OCI-LY7 (cell line): ENCODE measurements around the gene SMIM44. TPM values are rescaled to one million over a fixed set of nuclear protein-coding genes. Genes with fewer than 3 reads are reported as not detected.
A peak's percentile ranks its signal among the peaks of the same experiment; 100 is the strongest.

ENCODE experiments used
- BruUV-seq: library from RNA; stranded (reverse); fragments of 400-500 nt; replicated peaks from 2 replicates; lab custom pipeline; 2021; lab: Mats Ljungman, UMichigan
- CTCF ChIA-PET: fragments of 300-600 bp; sonication (Branson Sonifier 250); formaldehyde crosslinking; loops from one replicate; lab custom pipeline; 2022; ENCODE audit warnings: antibody characterized with exemption; ENCODE audit not compliant: unreplicated experiment; lab: Charles Lee
- POLR2A ChIA-PET: fragments of 300-600 bp; sonication (Branson Sonifier 250); formaldehyde crosslinking; loops from one replicate; lab custom pipeline; 2022; ENCODE audit warnings: antibody characterized with exemption; lab: Charles Lee
- DNase-seq: peaks from one replicate; pipeline ENCODE4 v3.0.0-alpha.2; 2015; ENCODE audit warnings: low spot score
- H2AFZ ChIP-seq: fragments of 200-600 bp; sonication (generic), shearing (Covaris generic); 2 replicates; pipeline ENCODE4 v1.6.1; 2014; ENCODE audit warnings: mild to moderate bottlenecking, antibody characterized with exemption, low read length, moderate library complexity
- H3K27ac ChIP-seq: fragments of 200-600 bp; sonication (generic); 2 replicates; pipeline ENCODE4 v1.5.1; 2014; ENCODE audit warnings: mixed run types, low read depth, mild to moderate bottlenecking, moderate library complexity, low read length, inconsistent platforms; ENCODE audit not compliant: poor library complexity, severe bottlenecking
- H3K36me3 ChIP-seq: fragments of 200-600 bp; sonication (generic); 2 replicates; pipeline ENCODE4 v1.6.1; 2014; ENCODE audit warnings: mild to moderate bottlenecking, antibody characterized with exemption, low read length, moderate library complexity, mixed read lengths; ENCODE audit not compliant: insufficient read depth
- H3K4me1 ChIP-seq: fragments of 200-600 bp; sonication (generic); 2 replicates; pipeline ENCODE4 v1.5.1; 2014; ENCODE audit warnings: mild to moderate bottlenecking, low read length; ENCODE audit not compliant: insufficient read depth, poor library complexity, severe bottlenecking
- H3K4me2 ChIP-seq: fragments of 200-600 bp; sonication (generic); 2 replicates; pipeline ENCODE4 v1.6.1; 2014; ENCODE audit warnings: mild to moderate bottlenecking, low read length
- H3K4me3 ChIP-seq: fragments of 200-600 bp; sonication (generic); 2 replicates; pipeline ENCODE4 v1.5.1; 2014; ENCODE audit warnings: mild to moderate bottlenecking, low read depth, low read length; ENCODE audit not compliant: poor library complexity, severe bottlenecking
- H3K79me2 ChIP-seq: fragments of 200-600 bp; sonication (generic); 2 replicates; pipeline ENCODE4 v1.6.1; 2016; ENCODE audit warnings: low read depth, mild to moderate bottlenecking, low read length, moderate library complexity, mixed read lengths; ENCODE audit not compliant: insufficient read depth
- H3K9me2 ChIP-seq: fragments of 200-600 bp; sonication (generic); 2 replicates; pipeline ENCODE4 v1.6.1; 2016; ENCODE audit warnings: mild to moderate bottlenecking, low read length, mixed read lengths; ENCODE audit not compliant: insufficient read depth
- H3K9me3 ChIP-seq: fragments of 200-600 bp; sonication (generic); 2 replicates; pipeline ENCODE4 v1.6.1; 2014; ENCODE audit warnings: mild to moderate bottlenecking, mixed run types, low read length, mixed read lengths
- H4K20me1 ChIP-seq: fragments of 200-600 bp; sonication (generic); 2 replicates; pipeline ENCODE4 v1.6.1; 2014; ENCODE audit warnings: mild to moderate bottlenecking, antibody characterized with exemption, low read length, moderate library complexity, mixed read lengths; ENCODE audit not compliant: insufficient read depth
- EZH2phosphoT487 ChIP-seq: fragments of 200-600 bp; sonication (generic); IDR thresholded peaks from 2 replicates; pipeline ENCODE4 v1.6.1; 2018; ENCODE audit warnings: low read depth, borderline replicate concordance, mild to moderate bottlenecking, mixed run types, antibody characterized with exemption, low read length, moderate library complexity, mixed read lengths
- intact Hi-C: fragments of 100-400 bp; cut with micrococcal nuclease; formaldehyde crosslinking; loops from one replicate; pipeline ENCODE4 v1.10.0; 2022; ENCODE audit not compliant: unreplicated experiment
- total RNA-seq, 2 experiments: library from RNA; depleted of rRNA in 1 of 2; stranded (reverse); fragments of >200 nt in 1 of 2; shearing (Covaris generic) in 1 of 2; gene quantifications; 2 replicates each; pipeline ENCODE4 v1.2.3, GENCODE V29; 2014 to 2022
- TF ChIP-seq, protein P1 (sequence below): fragments of 200-600 bp; sonication (generic); conservative IDR thresholded peaks from 2 replicates; pipeline ENCODE4 v1.5.1; 2014; ENCODE audit warnings: mild to moderate bottlenecking, antibody characterized with exemption, low read length, moderate library complexity, mixed read lengths

Gene SMIM44
- total RNA-seq, 2 experiments from 2014 or later, result not detected

DNA sequence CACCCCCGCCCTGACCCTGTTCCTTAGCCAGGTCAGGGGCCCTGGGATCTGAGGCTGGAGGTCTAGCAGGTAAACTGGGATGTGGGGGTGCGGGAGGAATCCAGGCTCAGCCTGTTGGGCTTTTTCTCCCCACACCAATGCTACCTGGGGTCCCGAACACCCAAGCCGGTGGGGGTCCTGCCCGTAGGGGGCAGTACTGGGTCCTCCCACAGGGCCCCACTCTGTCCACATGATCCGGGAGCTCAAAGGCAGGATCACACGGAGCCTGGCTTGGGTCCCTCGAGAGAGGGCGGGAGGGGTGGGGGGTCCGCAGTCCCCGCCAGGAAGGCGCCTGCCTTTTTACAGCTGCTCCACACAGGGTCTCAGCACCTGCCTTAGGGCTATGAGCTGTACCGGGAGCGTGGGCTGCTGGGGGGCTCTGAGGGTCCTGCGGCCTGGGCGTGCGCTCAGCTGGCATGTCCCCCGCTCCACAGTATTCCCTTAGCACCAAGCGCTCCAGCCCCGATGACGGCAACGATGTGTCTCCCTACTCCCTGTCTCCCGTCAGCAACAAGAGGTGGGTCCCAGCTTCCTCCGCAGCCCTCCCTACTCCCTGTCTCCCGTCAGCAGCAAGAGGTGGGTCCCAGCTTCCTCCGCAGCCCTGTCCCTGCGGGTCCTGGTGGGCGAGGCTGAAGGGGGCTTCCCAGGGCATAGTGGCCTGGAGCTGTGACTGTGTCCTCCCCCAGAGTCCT is 43.4 kb upstream of the SMIM44 start:
- Histone ChIP-seq H3K9me3 (no peaks in the 10 kb centered on the region), H3K4me2 (no peak overlapping the region), H3K36me3 (peaks cover 49% of the 10 kb centered on the region), H3K4me3 (no peak overlapping the region), H3K9me2 (no peaks in the 10 kb centered on the region), H3K4me1 (no peaks in the 10 kb centered on the region), H2AFZ (no peak overlapping the region), H3K27ac (no peak overlapping the region), H4K20me1 (no peaks in the 10 kb centered on the region), H3K79me2 (no peaks in the 10 kb centered on the region)
- POLR2A ChIA-PET, result no interaction called here
- CTCF ChIA-PET, result no interaction called here
- intact Hi-C loops, result no loop called here
- DNase-seq, result no peak
- no peak for TF ChIP-seq EZH2phosphoT487
- TF ChIP-seq, protein P1, sequence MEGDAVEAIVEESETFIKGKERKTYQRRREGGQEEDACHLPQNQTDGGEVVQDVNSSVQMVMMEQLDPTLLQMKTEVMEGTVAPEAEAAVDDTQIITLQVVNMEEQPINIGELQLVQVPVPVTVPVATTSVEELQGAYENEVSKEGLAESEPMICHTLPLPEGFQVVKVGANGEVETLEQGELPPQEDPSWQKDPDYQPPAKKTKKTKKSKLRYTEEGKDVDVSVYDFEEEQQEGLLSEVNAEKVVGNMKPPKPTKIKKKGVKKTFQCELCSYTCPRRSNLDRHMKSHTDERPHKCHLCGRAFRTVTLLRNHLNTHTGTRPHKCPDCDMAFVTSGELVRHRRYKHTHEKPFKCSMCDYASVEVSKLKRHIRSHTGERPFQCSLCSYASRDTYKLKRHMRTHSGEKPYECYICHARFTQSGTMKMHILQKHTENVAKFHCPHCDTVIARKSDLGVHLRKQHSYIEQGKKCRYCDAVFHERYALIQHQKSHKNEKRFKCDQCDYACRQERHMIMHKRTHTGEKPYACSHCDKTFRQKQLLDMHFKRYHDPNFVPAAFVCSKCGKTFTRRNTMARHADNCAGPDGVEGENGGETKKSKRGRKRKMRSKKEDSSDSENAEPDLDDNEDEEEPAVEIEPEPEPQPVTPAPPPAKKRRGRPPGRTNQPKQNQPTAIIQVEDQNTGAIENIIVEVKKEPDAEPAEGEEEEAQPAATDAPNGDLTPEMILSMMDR, result peak; percentile 57
- BruUV-seq, result no TSS peak

DNA sequence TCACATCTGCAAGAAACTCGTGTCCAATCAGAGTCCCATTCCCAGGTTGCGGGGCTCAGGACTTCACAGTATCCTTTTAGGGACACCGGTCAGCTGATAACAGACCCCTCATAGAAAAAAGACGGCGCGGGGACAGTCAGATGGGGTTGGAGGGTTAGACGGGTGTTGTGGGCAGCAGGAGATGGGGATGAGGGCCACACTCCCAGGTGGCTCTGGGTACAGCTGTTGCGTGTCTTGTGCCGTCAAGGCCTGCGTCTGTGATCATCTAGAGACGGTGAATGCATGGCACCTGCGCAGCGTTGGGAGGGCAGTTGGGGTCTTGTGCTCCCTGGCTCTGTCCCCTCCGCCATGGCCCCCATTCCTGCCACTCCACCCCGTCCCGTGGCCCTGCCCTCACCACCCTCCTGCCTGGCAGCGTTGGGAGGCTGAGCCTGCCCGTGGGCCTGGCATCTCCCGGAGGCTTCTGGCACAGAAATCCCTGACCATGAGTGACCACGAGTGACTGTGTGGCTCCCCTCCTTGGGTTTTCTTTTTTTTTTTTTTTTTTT is 41.7 kb upstream of the SMIM44 start:
- Histone ChIP-seq H2AFZ (no peak overlapping the region), H3K36me3 (peaks cover 57% of the 10 kb centered on the region), H3K27ac (no peak overlapping the region), H4K20me1 (no peaks in the 10 kb centered on the region), H3K9me2 (no peaks in the 10 kb centered on the region), H3K4me2 (no peak overlapping the region), H3K9me3 (no peaks in the 10 kb centered on the region), H3K4me3 (no peak overlapping the region), H3K79me2 (no peaks in the 10 kb centered on the region), H3K4me1 (no peaks in the 10 kb centered on the region)
- no TSS peak for BruUV-seq
- ChIA-PET CTCF (no interaction called here), POLR2A (no interaction called here)
- DNase-seq, result no peak
- intact Hi-C loops, result no loop called here
- TF ChIP-seq, protein P1, result no peak
- TF ChIP-seq EZH2phosphoT487, result no peak
